ENCODE measurements around the gene TTC39A.

TTC39A gene

GRCh38 chr1:51329443-51330325, 678 bp downstream of the TTC39A start:
- Histone ChIP-seq H3F3A (ENCODE audit: insufficient read depth, low read length) (no peaks in the 10 kb centered on the region), H3K9me2 (replicated peaks; ENCODE audit: insufficient read depth, low read length) (no peaks in the 10 kb centered on the region), H3K4me3 (ENCODE audit: low read length) (no peak overlapping the region; the same call in 1 of the 2 replicates), H4K20me1 (ENCODE audit: insufficient read depth, low read length) (no peaks in the 10 kb centered on the region), H3K27me3 (replicated peaks; ENCODE audit: insufficient read depth, low read length) (no peaks in the 10 kb centered on the region), H3K36me3 (replicated peaks; ENCODE audit: insufficient read depth, low read length) (no peaks in the 10 kb centered on the region), H3K9ac (ENCODE audit: low read length) (no peak overlapping the region), H3K4me1 (ENCODE audit: low read length) (peaks cover 10% of the 10 kb centered on the region), H3K27ac (ENCODE audit: low read length) (no peak overlapping the region), H3K4me2 (ENCODE audit: low read depth, low read length) (peak overlapping the region; percentile 19; the same call in 1 of the 2 replicates), H3K79me2 (ENCODE audit: low read length) (no peaks in the 10 kb centered on the region), H3K9me3 (replicated peaks; ENCODE audit: insufficient read depth, low read length) (no peaks in the 10 kb centered on the region), H2AFZ (ENCODE audit: low read length) (no peak overlapping the region)
- TF ChIP-seq EZH2phosphoT487 (IDR thresholded peaks at IDR 0.05; ENCODE audit: low read length): no peak
- no peak for TF ChIP-seq EZH2 (optimal IDR thresholded peaks at IDR 0.05; ENCODE audit: low read depth, low read length)
- no peak for TF ChIP-seq CTCF (IDR thresholded peaks at IDR 0.05; ENCODE audit: low read length)
- DNase-seq: no peak

- Histone ChIP-seq H3K36me3 (replicated peaks; ENCODE audit: insufficient read depth, low read length) (no peaks in the 10 kb centered on the region), H3K9ac (ENCODE audit: low read length) (no peak overlapping the region), H4K20me1 (ENCODE audit: insufficient read depth, low read length) (no peaks in the 10 kb centered on the region), H3K27me3 (replicated peaks; ENCODE audit: insufficient read depth, low read length) (no peaks in the 10 kb centered on the region), H3K4me3 (ENCODE audit: low read length) (no peak overlapping the region), H3K79me2 (ENCODE audit: low read length) (no peaks in the 10 kb centered on the region), H3F3A (ENCODE audit: insufficient read depth, low read length) (no peaks in the 10 kb centered on the region), H3K4me1 (ENCODE audit: low read length) (peaks cover 10% of the 10 kb centered on the region), H3K9me3 (replicated peaks; ENCODE audit: insufficient read depth, low read length) (no peaks in the 10 kb centered on the region), H2AFZ (ENCODE audit: low read length) (no peak overlapping the region), H3K4me2 (ENCODE audit: low read depth, low read length) (no peak overlapping the region), H3K9me2 (replicated peaks; ENCODE audit: insufficient read depth, low read length) (no peaks in the 10 kb centered on the region), H3K27ac (ENCODE audit: low read length) (no peak overlapping the region)
- no peak for DNase-seq
- TF ChIP-seq CTCF (IDR thresholded peaks at IDR 0.05; ENCODE audit: low read length) (no peak), EZH2phosphoT487 (IDR thresholded peaks at IDR 0.05; ENCODE audit: low read length) (no peak), EZH2 (optimal IDR thresholded peaks at IDR 0.05; ENCODE audit: low read depth, low read length) (no peak)
Observed at GRCh38 chr1:51328926-51329325, 1.4 kb downstream of the TTC39A start.

GRCh38 chr1:51328279-51328678, 2.1 kb downstream of the TTC39A start:
- H3K79me2 ChIP-seq (ENCODE audit: low read length): no peaks in the 10 kb centered on the region
- no peak overlapping the region for H3K9ac ChIP-seq (ENCODE audit: low read length)
- no peak overlapping the region for H3K4me3 ChIP-seq (ENCODE audit: low read length)
- H3K4me2 ChIP-seq (ENCODE audit: low read depth, low read length): no peak overlapping the region
- no peak overlapping the region for H3K27ac ChIP-seq (ENCODE audit: low read length)
- no peak overlapping the region for H2AFZ ChIP-seq (ENCODE audit: low read length)
- H4K20me1 ChIP-seq (ENCODE audit: insufficient read depth, low read length): no peaks in the 10 kb centered on the region
- no peaks in the 10 kb centered on the region for H3K27me3 ChIP-seq (replicated peaks; ENCODE audit: insufficient read depth, low read length)
- H3K36me3 ChIP-seq (replicated peaks; ENCODE audit: insufficient read depth, low read length): no peaks in the 10 kb centered on the region
- TF ChIP-seq EZH2phosphoT487 (IDR thresholded peaks at IDR 0.05; ENCODE audit: low read length) (no peak), CTCF (IDR thresholded peaks at IDR 0.05; ENCODE audit: low read length) (no peak), EZH2 (optimal IDR thresholded peaks at IDR 0.05; ENCODE audit: low read depth, low read length) (no peak)
- no peak for DNase-seq
- H3K4me1 ChIP-seq (ENCODE audit: low read length): peaks cover 10% of the 10 kb centered on the region
- H3F3A ChIP-seq (ENCODE audit: insufficient read depth, low read length): no peaks in the 10 kb centered on the region
- no peaks in the 10 kb centered on the region for H3K9me3 ChIP-seq (replicated peaks; ENCODE audit: insufficient read depth, low read length)
- H3K9me2 ChIP-seq (replicated peaks; ENCODE audit: insufficient read depth, low read length): no peaks in the 10 kb centered on the region

Measured in MM.1S (cell line).